Measurements from ENCODE around the gene ROCK2. TPM values are rescaled to one million over a fixed set of nuclear protein-coding genes. Genes with fewer than 3 reads are reported as not detected.

Gene ROCK2
- total and polyA plus RNA-seq, 2 of the 8 experiments (the other 6 are each of a cell fraction or from before 2014, with no cell fraction given) = 2.7 to 29.0 TPM

DNA sequence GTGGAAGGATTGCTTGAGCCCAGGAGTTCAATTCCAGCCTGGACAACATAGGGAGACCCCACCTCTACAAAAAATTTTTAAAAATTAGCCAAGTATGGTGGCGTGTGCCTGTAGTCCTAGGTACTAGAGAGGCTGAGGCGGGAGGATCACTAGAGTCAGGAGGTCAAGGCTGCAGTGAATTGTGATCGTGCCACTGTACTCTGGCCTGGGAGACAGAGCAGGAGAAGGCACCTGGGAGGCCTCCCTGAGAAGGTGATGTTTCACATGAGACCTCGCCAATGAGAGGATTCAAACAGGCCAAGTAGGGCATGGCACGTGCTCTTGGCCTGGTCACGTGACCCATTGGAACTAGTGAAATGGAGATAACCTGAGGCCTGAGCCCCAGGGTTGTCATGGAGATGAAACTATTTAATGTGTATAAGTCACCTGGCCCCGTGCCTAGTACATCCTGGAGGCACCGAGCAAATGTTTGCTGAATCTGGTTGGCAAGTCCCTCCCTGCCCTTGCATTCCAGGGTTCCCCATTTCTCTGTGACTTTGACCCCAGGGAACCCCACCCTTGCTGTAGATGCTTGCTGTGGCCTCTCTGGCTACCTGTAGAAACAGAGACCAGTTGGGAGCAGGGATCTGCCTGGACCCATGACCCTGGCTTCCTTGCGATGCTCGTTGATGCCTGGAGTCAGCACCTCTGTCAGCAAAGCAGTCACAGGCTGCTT lies 26.1 kb upstream of the ROCK2 start (continued):
- TF ChIP-seq CHD7 (IDR thresholded peaks at IDR 0.05; ENCODE audit: insufficient replicate concordance, low read length) (no peak), FOSL1 (IDR thresholded peaks at IDR 0.05; ENCODE audit: insufficient read depth, low read depth, low read length) (no peak), TBP (IDR thresholded peaks at IDR 0.05; ENCODE audit: low read depth, low read length) (no peak), TEAD4 (IDR thresholded peaks at IDR 0.05; ENCODE audit: low read depth, low read length) (no peak), ASH2L (IDR thresholded peaks at IDR 0.05; ENCODE audit: low read length) (no peak), EZH2 (IDR thresholded peaks at IDR 0.05; ENCODE audit: low read depth, low read length, severe bottlenecking) (no peak), EGR1 (IDR thresholded peaks at IDR 0.05; ENCODE audit: borderline replicate concordance, low read depth, low read length) (no peak), CBX5 (IDR thresholded peaks at IDR 0.05; ENCODE audit: low read depth, low read length) (no peak), JUND (IDR thresholded peaks at IDR 0.05; ENCODE audit: low read length) (no peak)

Data from H1 (cell line).